H1 (cell line): ENCODE data around the gene MPIG6B. TPM values are rescaled to one million over a fixed set of nuclear protein-coding genes. Genes with fewer than 3 reads are reported as not detected.
A peak's percentile ranks its signal among the peaks of the same experiment; 100 is the strongest.

Source experiments
- CTCF ChIA-PET: fragments of 300-600 bp; sonication (Branson Sonifier 250); formaldehyde crosslinking; loops from one replicate; lab custom pipeline; 2021; ENCODE audit not compliant: partially characterized antibody; lab: Charles Lee
- POLR2A ChIA-PET: fragments of 300-600 bp; sonication (Branson Sonifier 250); formaldehyde crosslinking; loops from one replicate; lab custom pipeline; 2021; ENCODE audit warnings: inconsistent platforms; ENCODE audit not compliant: partially characterized antibody; lab: Charles Lee
- DNase-seq, 2 experiments: peaks; one replicate each; pipeline versions ENCODE4 v3.0.0 to v3.0.0-alpha.2; 2010 to 2022; ENCODE audit warnings: low spot score in 2 of 2, low read depth in 1 of 2, mixed read lengths in 1 of 2
- FAIRE-seq: peaks from 2 replicates; lab custom pipeline; 2011; peaks lifted over from hg19 to GRCh38; lab: Jason Lieb, UNC
- H2AFZ ChIP-seq: 2 replicates; pipeline ENCODE4 v1.8.1; 2012; ENCODE audit warnings: low read length, inconsistent platforms
- H2AK5ac ChIP-seq: 2 replicates; pipeline ENCODE4 v1.6.1; 2013; ENCODE audit warnings: low read depth, low read length
- H2BK120ac ChIP-seq: replicated peaks from 2 replicates; pipeline ENCODE3; 2013; ENCODE audit warnings: low read depth, low read length, inconsistent platforms
- H2BK12ac ChIP-seq: 2 replicates; pipeline ENCODE4 v1.6.1; 2013; ENCODE audit warnings: low read depth, low read length
- H2BK15ac ChIP-seq: 2 replicates; pipeline ENCODE4 v1.6.1; 2013; ENCODE audit warnings: low read length
- H2BK20ac ChIP-seq: 2 replicates; pipeline ENCODE4 v1.6.1; 2013; ENCODE audit warnings: low read length
- H2BK5ac ChIP-seq: 2 replicates; pipeline ENCODE4 v1.6.1; 2013; ENCODE audit warnings: low read depth, low read length
- H3K14ac ChIP-seq: 2 replicates; pipeline ENCODE4 v1.6.1; 2013; ENCODE audit warnings: inconsistent platforms; ENCODE audit not compliant: insufficient read length
- H3K18ac ChIP-seq: 2 replicates; pipeline ENCODE4 v1.6.1; 2013; ENCODE audit warnings: low read length; ENCODE audit errors: extremely low read depth
- H3K23ac ChIP-seq: 2 replicates; pipeline ENCODE4 v1.6.1; 2013; ENCODE audit warnings: inconsistent platforms; ENCODE audit not compliant: insufficient read length
- H3K23me2 ChIP-seq: 2 replicates; pipeline ENCODE4 v1.6.1; 2013; ENCODE audit warnings: low read depth, low read length
- H3K27ac ChIP-seq: 2 replicates; pipeline ENCODE4 v1.6.1; 2011; ENCODE audit warnings: low read depth, low read length, inconsistent platforms
- H3K27me3 ChIP-seq, 4 experiments: replicated peaks in 1 of 4; 1 replicate in 1 of 4; 2 replicates in 3 of 4; pipeline versions ENCODE4 v1.6.1 to v1.8.1; 2011 to 2013; ENCODE audit warnings: low read length in 3 of 4, mild to moderate bottlenecking in 3 of 4, inconsistent platforms in 2 of 4, mixed read lengths in 2 of 4, moderate library complexity in 1 of 4; ENCODE audit not compliant: control insufficient read depth in 3 of 4, insufficient read depth in 3 of 4; ENCODE audit errors: extremely low read depth in 1 of 4
- H3K36me3 ChIP-seq, 4 experiments: 2 replicates each; pipeline versions ENCODE4 v1.6.1 to v1.8.1; 2011 to 2013; ENCODE audit warnings: mild to moderate bottlenecking in 4 of 4, low read length in 3 of 4, moderate library complexity in 2 of 4, control low read depth in 1 of 4, inconsistent platforms in 1 of 4; ENCODE audit not compliant: insufficient read depth in 4 of 4, control insufficient read depth in 2 of 4
- H3K4ac ChIP-seq: replicated peaks from 2 replicates; pipeline ENCODE3; 2013; ENCODE audit warnings: low read length, low read depth, mixed read lengths, inconsistent platforms; ENCODE audit not compliant: insufficient read length
- H3K4me1 ChIP-seq, 4 experiments: replicated peaks in 1 of 4; 1 replicate in 1 of 4; 2 replicates in 3 of 4; pipeline versions ENCODE4 v1.6.1 to v1.8.1; 2011 to 2013; ENCODE audit warnings: low read length in 3 of 4, inconsistent platforms in 2 of 4, mixed read lengths in 1 of 4; ENCODE audit not compliant: insufficient read depth in 4 of 4, control insufficient read depth in 3 of 4
- H3K4me2 ChIP-seq, 2 experiments: 2 replicates each; pipeline versions ENCODE4 v1.6.1 to v1.8.1; 2011 to 2013; ENCODE audit warnings: low read depth in 2 of 2, low read length in 2 of 2, control low read depth in 1 of 2, inconsistent platforms in 1 of 2, mild to moderate bottlenecking in 1 of 2; ENCODE audit not compliant: insufficient read depth in 1 of 2
- H3K4me3 ChIP-seq, 4 experiments: fragments of 200-600, 300-600 bp in 1 of 4; sonication (generic), shearing (Covaris generic), sonication (Bioruptor Twin) in 1 of 4; 2 replicates each; pipeline versions ENCODE4 v1.5.1 to v1.8.1; 2011 to 2016; ENCODE audit warnings: low read length in 4 of 4, low read depth in 3 of 4, control low read depth in 2 of 4, inconsistent platforms in 2 of 4, mild to moderate bottlenecking in 2 of 4, mixed read lengths in 1 of 4, moderate library complexity in 1 of 4; ENCODE audit not compliant: insufficient read depth in 2 of 4; ENCODE audit errors: extremely low read depth in 1 of 4
- H3K56ac ChIP-seq: replicated peaks from 2 replicates; pipeline ENCODE3; 2013; ENCODE audit warnings: low read depth, mild to moderate bottlenecking, mixed read lengths, low read length, inconsistent platforms; ENCODE audit not compliant: insufficient read length
- H3K79me1 ChIP-seq: 2 replicates; pipeline ENCODE4 v1.6.1; 2013; ENCODE audit warnings: low read depth, low read length, control low read depth
- H3K79me2 ChIP-seq, 2 experiments: 2 replicates each; pipeline versions ENCODE4 v1.6.1 to v1.8.1; 2012 to 2013; ENCODE audit warnings: low read length in 2 of 2, mild to moderate bottlenecking in 2 of 2, inconsistent platforms in 1 of 2; ENCODE audit not compliant: insufficient read depth in 2 of 2, control insufficient read depth in 1 of 2
- H3K9ac ChIP-seq, 4 experiments: replicated peaks in 1 of 4; 1 replicate in 1 of 4; 2 replicates in 3 of 4; pipeline versions ENCODE4 v1.6.1 to v1.8.1; 2011 to 2013; ENCODE audit warnings: low read depth in 3 of 4, low read length in 3 of 4, control low read depth in 2 of 4, mild to moderate bottlenecking in 2 of 4, moderate library complexity in 2 of 4, inconsistent platforms in 1 of 4; ENCODE audit errors: extremely low read depth in 1 of 4
- H3K9me3 ChIP-seq, 2 experiments: 2 replicates each; pipeline versions ENCODE4 v1.6.1 to v1.8.1; 2012 to 2013; ENCODE audit warnings: mild to moderate bottlenecking in 2 of 2, moderate library complexity in 2 of 2, control low read depth in 1 of 2, inconsistent platforms in 1 of 2, low read depth in 1 of 2, low read length in 1 of 2, mixed read lengths in 1 of 2; ENCODE audit not compliant: insufficient read depth in 2 of 2
- H4K20me1 ChIP-seq, 2 experiments: replicated peaks in 1 of 2; 2 replicates each; pipeline versions ENCODE3 to v1.8.1; 2011 to 2013; ENCODE audit warnings: inconsistent platforms in 2 of 2, low read length in 2 of 2, mild to moderate bottlenecking in 1 of 2; ENCODE audit not compliant: insufficient read depth in 2 of 2, control insufficient read depth in 1 of 2
- H4K5ac ChIP-seq: 2 replicates; pipeline ENCODE4 v1.6.1; 2013; ENCODE audit warnings: low read length, low read depth, mixed read lengths, inconsistent platforms; ENCODE audit not compliant: insufficient read length
- H4K8ac ChIP-seq: 2 replicates; pipeline ENCODE4 v1.8.0; 2013; ENCODE audit warnings: mild to moderate bottlenecking, moderate library complexity, low read length, inconsistent platforms; ENCODE audit not compliant: insufficient read depth; ENCODE audit errors: extremely low read depth
- H4K91ac ChIP-seq: replicated peaks from 2 replicates; pipeline ENCODE3; 2013; ENCODE audit warnings: low read length, mixed read lengths, inconsistent platforms; ENCODE audit not compliant: insufficient read length
- CEBPB ChIP-seq: IDR thresholded peaks from 2 replicates; pipeline ENCODE4 v1.6.1; 2012; ENCODE audit warnings: low read depth, low read length
- CTBP2 ChIP-seq: IDR thresholded peaks from 2 replicates; pipeline ENCODE4 v1.7.0; 2011; ENCODE audit warnings: borderline replicate concordance, mild to moderate bottlenecking, moderate library complexity, mixed read lengths, low read length; ENCODE audit not compliant: insufficient read depth, insufficient read length
- EZH2 ChIP-seq: fragments of 200-600 bp; sonication (generic); IDR thresholded peaks from 2 replicates; pipeline ENCODE4 v1.7.1; 2012; ENCODE audit warnings: low read depth, mild to moderate bottlenecking, moderate library complexity, low read length, inconsistent platforms; ENCODE audit not compliant: severe bottlenecking
- FOSL1 ChIP-seq: IDR thresholded peaks from 2 replicates; pipeline ENCODE4 v1.6.1; 2011; ENCODE audit warnings: mild to moderate bottlenecking, low read depth, low read length, moderate library complexity; ENCODE audit not compliant: insufficient read depth
- POU5F1 ChIP-seq: IDR thresholded peaks from 2 replicates; pipeline ENCODE4 v1.6.1; 2011; ENCODE audit warnings: low read depth, mild to moderate bottlenecking, low read length, moderate library complexity
- RXRA ChIP-seq: IDR thresholded peaks from 2 replicates; pipeline ENCODE4 v1.6.1; 2011; ENCODE audit warnings: low read depth, mild to moderate bottlenecking, low read length, moderate library complexity; ENCODE audit not compliant: insufficient read depth
- WGBS, 2 experiments: shearing (Covaris generic) in 1 of 2; methylation state at CpG; one replicate each; pipeline versions ENCODE4 v1.1.6 to v1.1.7; 2013 to 2015; ENCODE audit warnings: low lambda C conversion rate in 2 of 2, mixed read lengths in 2 of 2, inconsistent platforms in 1 of 2, low coverage in 1 of 2, missing lambda C conversion rate in 1 of 2; ENCODE audit not compliant: insufficient replicate concordance in 2 of 2, insufficient coverage in 1 of 2, insufficient read length in 1 of 2; ENCODE audit errors: extremely low coverage in 1 of 2, missing lambda C conversion rate in 1 of 2; 5-methylcytosine and 5-hydroxymethylcytosine counted together
- polyA plus RNA-seq, 7 experiments: library from polyadenylated mRNA; depleted of rRNA in 3 of 7; stranded (reverse) in 5 of 7; unstranded in 2 of 7; fragments of >200 nt in 5 of 7; fragments of 200-250 nt in 2 of 7; gene quantifications; 1 replicate in 5 of 7; 2 replicates in 1 of 7; 4 replicates in 1 of 7; pipeline versions ENCODE4 v1.2.1 to v1.2.3, GENCODE V29; 2011 to 2013; ENCODE audit warnings: missing spikeins in 2 of 7, mixed read lengths in 2 of 7
- total RNA-seq: library from RNA; stranded (reverse); fragmentation: NEBNext Ultra II Directional; extraction: Animal tissue kit (Norgen Biotek cat#: 25700); gene quantifications from 2 replicates; pipeline ENCODE4 v1.2.1, GENCODE V29; 2021

The MPIG6B gene
- total and polyA plus RNA-seq, 2 of the 8 experiments (the other 6 are each of a cell fraction or from before 2014, with no cell fraction given) = 0.18 TPM; not detected in 1

DNA sequence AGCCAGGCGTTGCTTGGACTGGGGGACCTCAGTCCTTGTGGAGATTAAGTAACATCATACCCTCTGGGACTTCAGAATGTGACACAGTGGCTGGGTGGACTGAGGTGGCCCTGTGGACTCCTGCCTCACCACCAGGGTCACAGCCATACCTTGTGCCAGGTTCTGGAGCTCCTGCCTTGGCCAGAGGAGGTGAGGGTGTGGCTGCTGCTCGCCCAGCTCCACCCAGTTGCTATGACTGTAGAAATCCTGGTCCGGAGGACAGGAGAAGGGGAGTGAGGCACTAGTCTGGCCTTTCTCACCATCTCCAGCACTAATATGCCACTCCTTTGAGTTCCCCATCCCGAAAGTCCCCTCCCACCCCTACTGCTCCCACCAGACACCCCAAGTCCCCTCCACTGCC, 52.0 kb downstream of the MPIG6B start:
- H3K27me3 ChIP-seq = no peaks in the 10 kb centered on the region
- H3K4me3 ChIP-seq = no peak overlapping the region
- no peak overlapping the region for H3K4ac ChIP-seq
- H3K36me3 ChIP-seq = peaks cover under 1 to 20% (median 14%) of the 10 kb centered on the region in 4 experiments; a peak in 6 of 8 replicates
- no peak overlapping the region for H2BK15ac ChIP-seq
- H3K9ac ChIP-seq = no peak overlapping the region
- H2AK5ac ChIP-seq = no peak overlapping the region
- H4K8ac ChIP-seq = no peak overlapping the region; the same call in 1 of the 2 replicates
- no peak overlapping the region for H4K91ac ChIP-seq
- H3K18ac ChIP-seq = no peak overlapping the region
- H4K5ac ChIP-seq = no peak overlapping the region
- WGBS, 2 experiments = 97% methylated on average over 2 of the region's 4 CpGs; no CpG with 5 or more reads in 1 of the 2 experiments
- no peak overlapping the region for H3K56ac ChIP-seq
- no peak overlapping the region for H3K27ac ChIP-seq
- H2BK20ac ChIP-seq = no peak overlapping the region
- no peak overlapping the region for H3K14ac ChIP-seq
- ChIA-PET CTCF (interaction anchor here (0.7 to 14.4 kb wide), 10 partner anchors 9 to 229 kb away, joined by 3 to 228 read pairs (median 4); partner anchors contain the start of genes ATP6V1G2, DDAH2, LY6G6D and MPIG6B), POLR2A (interaction anchor here (0.6 to 10.7 kb wide), 21 partner anchors 9 to 307 kb away, joined by 3 to 85 read pairs (median 4); partner anchors contain the start of genes C6orf47, DXO, GPANK1 and HSPA1A)
- no peaks in the 10 kb centered on the region for H4K20me1 ChIP-seq
- H3K23me2 ChIP-seq = no peaks in the 10 kb centered on the region
- DNase-seq (no peak), FAIRE-seq (no peak)
- H2BK12ac ChIP-seq = 0 out of 2 replicates have a peak overlapping the region, but pooled peaks have one; percentile 27
- peaks cover 0 to 7% (median 3%) of the 10 kb centered on the region in 4 experiments; a peak in 4 of 7 replicates for H3K4me1 ChIP-seq
- no peak overlapping the region for H2BK120ac ChIP-seq
- H3K79me1 ChIP-seq = no peaks in the 10 kb centered on the region
- H3K4me2 ChIP-seq = no peak overlapping the region
- H3K79me2 ChIP-seq = no peaks in the 10 kb centered on the region
- no peaks in the 10 kb centered on the region for H3K9me3 ChIP-seq
- no peak overlapping the region for H2BK5ac ChIP-seq
- H2AFZ ChIP-seq = no peak overlapping the region
- no peak overlapping the region for H3K23ac ChIP-seq
- TF ChIP-seq POU5F1 (no peak), FOSL1 (no peak), RXRA (no peak), CEBPB (no peak), EZH2 (no peak), CTBP2 (no peak)
